ENCODE data around the gene ATP1B4.

ATP1B4 gene

GRCh38 chrX:120378570-120378969 is 16.7 kb downstream of the ATP1B4 start:
- DNase-seq (ENCODE audit: insufficient read length) (no peak), FAIRE-seq (no peak)
- TF ChIP-seq POLR2A (IDR thresholded peaks at IDR 0.05; ENCODE audit: low read depth, low read length): no peak
- no peak for TF ChIP-seq TAF1 (IDR thresholded peaks at IDR 0.05; ENCODE audit: borderline replicate concordance, low read depth, low read length)
- no peak for TF ChIP-seq POLR2AphosphoS5 (IDR thresholded peaks at IDR 0.05; ENCODE audit: low read depth, low read length)

GRCh38 chrX:120379937-120380681 is 18.2 kb downstream of the ATP1B4 start:
- FAIRE-seq: no peak
- TF ChIP-seq POLR2A (IDR thresholded peaks at IDR 0.05; ENCODE audit: low read depth, low read length) (no peak), POLR2AphosphoS5 (IDR thresholded peaks at IDR 0.05; ENCODE audit: low read depth, low read length) (no peak), TAF1 (IDR thresholded peaks at IDR 0.05; ENCODE audit: borderline replicate concordance, low read depth, low read length) (no peak)
- no peak for DNase-seq (ENCODE audit: insufficient read length)

GRCh38 chrX:120380699-120381098 is 18.8 kb downstream of the ATP1B4 start:
- no peak for TF ChIP-seq TAF1 (IDR thresholded peaks at IDR 0.05; ENCODE audit: borderline replicate concordance, low read depth, low read length)
- TF ChIP-seq POLR2AphosphoS5 (IDR thresholded peaks at IDR 0.05; ENCODE audit: low read depth, low read length): no peak
- TF ChIP-seq POLR2A (IDR thresholded peaks at IDR 0.05; ENCODE audit: low read depth, low read length): no peak
- FAIRE-seq: no peak
- no peak for DNase-seq (ENCODE audit: insufficient read length)

DNA sequence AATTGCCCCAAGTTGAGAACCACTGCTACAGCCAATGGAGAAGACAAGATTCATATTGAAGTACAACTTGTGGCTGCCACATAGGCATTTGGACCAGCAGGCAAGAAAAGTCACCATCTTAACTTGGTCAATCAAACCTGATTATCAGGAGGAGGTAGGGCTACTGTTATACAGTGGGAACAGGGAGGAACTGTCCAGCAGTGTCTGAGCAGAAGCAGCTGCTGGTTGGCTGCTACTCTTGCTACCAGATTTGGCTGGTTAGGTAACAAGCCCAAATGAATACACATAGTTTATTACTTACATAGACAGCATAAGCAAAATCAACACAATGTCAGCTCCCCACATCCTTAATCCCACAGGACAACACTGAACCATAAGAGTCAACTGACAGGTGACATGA is 39.4 kb downstream of the ATP1B4 start:
- no peak for TF ChIP-seq TAF1 (IDR thresholded peaks at IDR 0.05; ENCODE audit: borderline replicate concordance, low read depth, low read length)
- TF ChIP-seq POLR2AphosphoS5 (IDR thresholded peaks at IDR 0.05; ENCODE audit: low read depth, low read length): no peak
- TF ChIP-seq POLR2A (IDR thresholded peaks at IDR 0.05; ENCODE audit: low read depth, low read length): no peak
- DNase-seq (ENCODE audit: insufficient read length): no peak
- no peak for FAIRE-seq

DNA sequence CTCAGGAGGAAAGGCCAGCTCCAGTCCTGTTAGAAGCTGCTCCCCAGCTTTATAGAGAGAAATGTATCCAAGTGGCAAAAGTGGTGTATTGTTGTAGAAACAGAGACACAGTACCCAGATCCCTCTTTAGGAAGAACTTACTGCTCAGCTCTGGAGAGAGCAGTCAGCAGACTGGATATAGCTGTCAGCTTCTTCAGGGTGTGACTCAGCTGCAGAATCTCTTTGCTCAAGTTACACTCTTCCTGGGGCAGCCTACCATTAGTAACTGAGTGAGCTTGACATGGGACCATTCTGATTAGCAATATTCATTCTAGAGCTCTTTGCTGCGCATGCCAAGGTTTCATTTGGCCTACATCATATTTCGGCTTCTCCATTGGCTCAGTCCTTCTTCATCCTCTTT is 40.5 kb downstream of the ATP1B4 start:
- TF ChIP-seq POLR2A (IDR thresholded peaks at IDR 0.05; ENCODE audit: low read depth, low read length) (no peak), POLR2AphosphoS5 (IDR thresholded peaks at IDR 0.05; ENCODE audit: low read depth, low read length) (no peak), TAF1 (IDR thresholded peaks at IDR 0.05; ENCODE audit: borderline replicate concordance, low read depth, low read length) (no peak)
- no peak for DNase-seq (ENCODE audit: insufficient read length)
- FAIRE-seq: no peak

DNA sequence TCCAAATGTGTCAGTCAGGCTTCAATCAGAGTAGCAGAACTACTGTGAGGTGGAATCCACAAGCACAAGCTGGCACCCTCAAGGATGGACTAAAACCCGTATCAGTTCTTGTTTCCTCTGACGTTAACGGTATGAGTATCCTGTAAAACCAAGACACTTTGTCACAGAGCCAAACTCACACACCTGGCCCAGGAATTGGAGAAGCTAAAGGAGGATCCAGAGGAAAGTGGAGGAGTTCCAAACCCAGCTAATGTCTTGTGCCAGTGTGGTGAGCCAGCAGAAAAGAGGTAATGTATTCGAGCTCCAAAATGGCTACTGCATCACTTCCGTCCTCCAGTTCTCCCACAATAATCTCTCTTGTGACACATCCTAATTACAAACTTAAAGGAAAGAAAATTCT is 44.7 kb downstream of the ATP1B4 start:
- FAIRE-seq (no peak), DNase-seq (ENCODE audit: insufficient read length) (no peak)
- TF ChIP-seq TAF1 (IDR thresholded peaks at IDR 0.05; ENCODE audit: borderline replicate concordance, low read depth, low read length): no peak
- TF ChIP-seq POLR2AphosphoS5 (IDR thresholded peaks at IDR 0.05; ENCODE audit: low read depth, low read length): no peak
- no peak for TF ChIP-seq POLR2A (IDR thresholded peaks at IDR 0.05; ENCODE audit: low read depth, low read length)

DNA sequence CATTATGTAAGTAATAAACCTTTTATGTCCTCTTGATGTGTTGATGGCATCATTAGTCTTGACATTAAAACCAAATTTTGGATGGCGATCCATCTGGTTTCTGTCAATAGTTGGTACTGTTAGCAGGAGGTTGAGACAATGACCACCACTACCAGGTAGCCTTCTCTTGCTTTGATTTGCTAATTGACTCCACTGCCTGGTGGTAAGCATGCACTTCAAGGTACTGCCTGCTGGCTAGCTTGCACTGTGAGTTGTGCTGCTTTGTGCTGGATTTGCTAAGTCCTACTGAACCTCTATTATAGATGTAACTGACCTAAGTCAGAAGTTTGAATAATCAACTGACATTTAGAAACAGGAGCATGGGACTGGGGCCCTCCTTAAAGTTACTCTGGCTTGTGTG is 46.3 kb downstream of the ATP1B4 start:
- FAIRE-seq (peak; percentile 36), DNase-seq (ENCODE audit: insufficient read length) (no peak)
- no peak for TF ChIP-seq POLR2AphosphoS5 (IDR thresholded peaks at IDR 0.05; ENCODE audit: low read depth, low read length)

DNA sequence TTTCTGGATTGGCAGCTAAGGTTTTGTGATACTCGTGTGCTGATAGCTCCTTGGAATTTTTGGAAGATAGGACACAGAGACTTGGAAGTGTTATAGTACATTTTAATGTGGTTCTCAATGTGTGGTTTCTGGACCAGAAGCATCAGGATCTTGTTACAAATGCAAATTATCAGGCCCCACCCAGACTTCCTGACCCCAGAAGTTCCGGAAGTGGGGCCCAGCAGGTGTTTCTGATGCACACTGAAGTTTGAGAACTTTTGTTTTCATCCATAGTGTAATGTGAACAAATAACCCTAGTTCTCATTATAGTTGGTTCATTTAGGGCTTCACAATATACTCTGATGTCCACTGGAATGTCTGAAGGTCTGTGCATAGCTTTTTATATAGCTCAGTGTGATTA is 57.6 kb downstream of the ATP1B4 start:
- no peak for DNase-seq (ENCODE audit: insufficient read length)
- peak; percentile 70 for FAIRE-seq
- no peak for TF ChIP-seq POLR2A (IDR thresholded peaks at IDR 0.05; ENCODE audit: low read depth, low read length)
- no peak for TF ChIP-seq TAF1 (IDR thresholded peaks at IDR 0.05; ENCODE audit: borderline replicate concordance, low read depth, low read length)
- no peak for TF ChIP-seq POLR2AphosphoS5 (IDR thresholded peaks at IDR 0.05; ENCODE audit: low read depth, low read length)

DNA sequence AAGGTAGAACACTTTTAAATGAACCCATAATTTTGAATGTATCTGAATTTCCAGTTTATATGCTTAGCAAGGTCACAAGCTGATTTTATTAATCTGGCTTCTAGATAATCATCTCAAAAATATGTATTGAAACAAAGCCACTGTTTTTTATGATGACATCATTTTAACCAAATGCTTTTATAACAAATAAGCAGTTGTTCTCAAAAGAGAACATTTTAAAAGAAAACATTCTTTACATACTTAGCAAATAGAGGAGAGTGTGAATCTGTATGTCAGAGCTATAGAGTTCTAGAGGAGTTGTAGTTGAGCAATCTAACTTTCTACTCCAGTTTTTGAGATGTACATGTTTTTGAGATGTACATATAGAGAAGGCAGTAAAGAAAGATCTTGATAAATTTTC is 64.7 kb downstream of the ATP1B4 start:
- DNase-seq (ENCODE audit: insufficient read length) (no peak), FAIRE-seq (no peak)
- no peak for TF ChIP-seq TAF1 (IDR thresholded peaks at IDR 0.05; ENCODE audit: borderline replicate concordance, low read depth, low read length)

DNA sequence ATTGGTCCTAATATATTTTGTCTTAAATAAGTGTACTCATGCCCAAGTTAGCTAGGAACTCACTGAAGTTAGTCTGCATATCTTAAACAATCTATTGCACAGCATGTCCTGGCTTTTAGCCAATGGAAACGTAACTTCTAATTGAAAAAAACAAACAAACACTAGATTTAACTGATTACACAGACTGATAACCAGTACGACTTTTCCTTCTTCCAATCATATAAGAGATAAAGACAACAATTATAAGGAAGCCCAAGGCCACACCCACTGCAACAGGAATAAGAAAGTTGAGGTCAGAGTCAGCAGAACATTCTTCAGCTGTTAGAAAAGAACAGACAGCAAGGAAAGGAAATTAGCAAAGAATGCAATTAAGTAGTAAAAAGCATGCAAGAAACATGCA is 66.4 kb downstream of the ATP1B4 start:
- no peak for FAIRE-seq
- no peak for TF ChIP-seq POLR2A (IDR thresholded peaks at IDR 0.05; ENCODE audit: low read depth, low read length)
- no peak for TF ChIP-seq TAF1 (IDR thresholded peaks at IDR 0.05; ENCODE audit: borderline replicate concordance, low read depth, low read length)
- TF ChIP-seq POLR2AphosphoS5 (IDR thresholded peaks at IDR 0.05; ENCODE audit: low read depth, low read length): no peak
- DNase-seq (ENCODE audit: insufficient read length): no peak

DNA sequence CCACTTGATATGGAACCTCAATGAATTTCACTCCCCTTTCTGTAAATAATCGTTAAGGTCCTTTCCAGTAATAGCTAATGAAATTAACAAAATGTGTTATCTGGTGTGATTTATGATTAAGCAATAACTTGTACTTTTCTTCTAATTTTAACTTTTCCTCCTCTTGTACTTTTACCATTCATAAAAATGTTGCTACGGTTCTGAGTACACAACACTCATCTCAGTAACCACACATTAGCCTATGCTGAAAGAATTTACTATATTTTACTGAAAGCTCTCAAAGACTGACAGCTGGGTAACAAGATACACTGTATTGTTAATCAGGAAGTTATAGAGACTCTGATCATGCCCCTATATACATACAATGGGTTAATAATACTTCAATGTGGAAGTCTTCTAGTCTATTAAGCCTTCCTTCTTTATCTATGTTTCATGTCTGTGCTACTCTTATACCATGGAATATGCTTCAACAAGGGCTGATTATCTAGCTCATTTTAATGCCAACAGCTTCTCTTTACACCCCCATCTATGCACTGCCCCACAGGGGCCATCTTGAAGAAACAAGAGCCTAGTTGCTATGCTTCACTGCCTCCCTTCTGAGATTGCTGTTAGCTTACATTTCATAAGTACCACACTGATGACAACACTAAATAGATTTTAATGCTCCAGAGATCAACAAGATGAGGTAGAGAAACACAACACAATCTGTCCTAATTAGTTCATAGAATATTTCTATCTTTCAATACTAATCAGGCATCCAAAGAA is 68.1 kb downstream of the ATP1B4 start:
- DNase-seq (ENCODE audit: insufficient read length) (no peak), FAIRE-seq (no peak)
- TF ChIP-seq TAF1 (IDR thresholded peaks at IDR 0.05; ENCODE audit: borderline replicate concordance, low read depth, low read length) (no peak), POLR2AphosphoS5 (IDR thresholded peaks at IDR 0.05; ENCODE audit: low read depth, low read length) (no peak), POLR2A (IDR thresholded peaks at IDR 0.05; ENCODE audit: low read depth, low read length) (no peak)
